T-cell (primary cell): ENCODE results near the gene ZNF385C. TPM values are rescaled to one million over a fixed set of nuclear protein-coding genes. Genes with fewer than 3 reads are reported as not detected.

Source experiments
- ATAC-seq, 4 experiments: fragments of 200-7000 bp in 3 of 4; fragments of 150-1000 bp in 1 of 4; cut with Tn5 transposase; replicated peaks in 1 of 4; 1 replicate in 3 of 4; 2 replicates in 1 of 4; pipeline ENCODE4 v1.10.0; 2021; ENCODE audit warnings: moderate library complexity in 3 of 4, mild to moderate bottlenecking in 2 of 4, moderate number of reproducible peaks in 1 of 4
- CTCF ChIA-PET, 2 donors: fragments of 300-600 bp; sonication (Branson Sonifier 250); formaldehyde crosslinking; loops; one replicate each; lab custom pipeline; 2022; ENCODE audit warnings: antibody characterized with exemption in 2 of 2; lab: Charles Lee
- POLR2A ChIA-PET, 2 donors: fragments of 300-600 bp; sonication (Branson Sonifier 250); formaldehyde crosslinking; loops; one replicate each; lab custom pipeline; 2022; ENCODE audit warnings: antibody characterized with exemption in 2 of 2; lab: Charles Lee
- DNase-seq, 35 experiments: peaks; one replicate each; pipeline versions ENCODE4 v3.0.0 to v3.0.0-alpha.2; 2013 to 2023
- H3K27ac ChIP-seq: one replicate; pipeline ENCODE4 v1.5.1; 2013; ENCODE audit warnings: low read length
- H3K27me3 ChIP-seq, 2 experiments: replicated peaks in 1 of 2; 1 replicate in 1 of 2; 2 replicates in 1 of 2; pipeline versions ENCODE4 v1.6.1 to v1.7.0; 2013; ENCODE audit warnings: low read length in 1 of 2, mixed read lengths in 1 of 2; ENCODE audit not compliant: control insufficient read depth in 2 of 2, insufficient read depth in 2 of 2; ENCODE audit errors: extremely low read depth in 1 of 2
- H3K36me3 ChIP-seq, 2 donors: 1 replicate in 1 of 2; 2 replicates in 1 of 2; pipeline versions ENCODE4 v1.6.1 to v1.7.0; 2013; ENCODE audit warnings: low read length in 1 of 2; ENCODE audit not compliant: control insufficient read depth in 2 of 2, insufficient read depth in 1 of 2; ENCODE audit errors: extremely low read depth in 1 of 2
- H3K4me1 ChIP-seq, 2 experiments: 1 replicate in 1 of 2; 2 replicates in 1 of 2; pipeline versions ENCODE4 v1.6.1 to v1.7.0; 2013; ENCODE audit warnings: low read length in 2 of 2, mixed read lengths in 1 of 2; ENCODE audit not compliant: insufficient read depth in 2 of 2, control insufficient read depth in 1 of 2; ENCODE audit errors: extremely low read depth in 1 of 2
- H3K4me3 ChIP-seq, 2 donors: 1 replicate in 1 of 2; 2 replicates in 1 of 2; pipeline versions ENCODE4 v1.5.1 to v1.7.0; 2013; ENCODE audit warnings: mild to moderate bottlenecking in 2 of 2, low read length in 1 of 2, moderate library complexity in 1 of 2; ENCODE audit not compliant: control insufficient read depth in 1 of 2; ENCODE audit errors: extremely low read depth in 1 of 2
- H3K9me3 ChIP-seq: 2 replicates; pipeline ENCODE4 v1.7.0; 2013
- H3K27ac Mint-ChIP-seq, 2 donors: one replicate each; pipeline ENCODE4 v1.8.0; 2020 to 2021; ENCODE audit warnings: mild to moderate bottlenecking in 2 of 2, mixed read lengths in 2 of 2
- H3K27me3 Mint-ChIP-seq, 2 donors: one replicate each; pipeline ENCODE4 v1.8.0; 2021 to 2022; ENCODE audit warnings: mixed read lengths in 2 of 2
- H3K36me3 Mint-ChIP-seq: one replicate; pipeline ENCODE4 v1.8.0; 2021; ENCODE audit warnings: mixed read lengths
- H3K4me1 Mint-ChIP-seq, 3 donors: one replicate each; pipeline ENCODE4 v1.8.0; 2020 to 2022; ENCODE audit warnings: mixed read lengths in 3 of 3, mild to moderate bottlenecking in 1 of 3
- H3K4me3 Mint-ChIP-seq, 3 donors: one replicate each; pipeline ENCODE4 v1.8.0; 2020 to 2022; ENCODE audit warnings: mild to moderate bottlenecking in 3 of 3, mixed read lengths in 3 of 3, moderate library complexity in 3 of 3
- H3K9me3 Mint-ChIP-seq, 3 donors: one replicate each; pipeline ENCODE4 v1.8.0; 2020 to 2022; ENCODE audit warnings: mixed read lengths in 3 of 3
- WGBS: methylation state at CpG from one replicate; pipeline ENCODE4 v1.1.5; 2013; ENCODE audit warnings: missing lambda C conversion rate; ENCODE audit not compliant: insufficient coverage; 5-methylcytosine and 5-hydroxymethylcytosine counted together
- total RNA-seq, 35 experiments: library from RNA in 6 of 35; stranded (reverse) in 6 of 35; fragments of 120-200 nt in 1 of 35; gene quantifications; one replicate each; pipeline versions ENCODE4 v1.2.1 to v1.2.4 and lab custom pipeline; 2013 to 2026

The ZNF385C gene
- total RNA-seq, 5 donors from 2014 or later (not counting 1 experiment from before 2014, with no cell fraction given) = 0.16 to 1.0 (median 0.46) TPM

DNA sequence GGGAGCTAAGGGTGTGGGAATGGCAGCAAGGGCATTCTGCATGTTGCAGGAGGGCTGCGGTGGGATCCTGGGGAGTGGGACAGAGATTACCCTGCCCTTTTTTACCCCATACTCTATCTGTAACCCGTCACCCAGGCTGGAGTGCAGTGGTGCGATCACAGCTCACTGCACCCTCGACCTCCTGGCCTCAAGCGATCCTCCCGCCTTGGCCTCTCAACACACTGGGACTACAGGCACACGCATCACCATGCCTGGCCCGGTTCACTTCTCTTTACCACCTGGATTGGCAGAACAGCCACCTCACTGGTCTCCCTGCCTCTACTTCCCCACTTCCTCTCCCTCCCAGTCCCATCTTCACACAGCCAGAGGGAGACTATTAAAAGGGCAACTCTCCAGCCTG, 9.5 kb downstream of the ZNF385C start:
- ATAC-seq (no peak), DNase-seq (no peak)
- peaks cover 5 to 19% of the 10 kb centered on the region in 2 donors for H3K27me3 Mint-ChIP-seq
- H3K27me3 ChIP-seq = peaks cover 0 to 26% of the 10 kb centered on the region in 2 experiments
- no peaks in the 10 kb centered on the region for H3K36me3 ChIP-seq
- no peaks in the 10 kb centered on the region for H3K4me1 ChIP-seq
- H3K4me3 ChIP-seq = no peak overlapping the region
- ChIA-PET CTCF (interaction anchor here in 1 of 2 donors (0.5 kb wide), 1 partner anchor 124 kb away, joined by 3 read pairs; no protein-coding TSS in a partner anchor), POLR2A (no interaction called here)
- no peaks in the 10 kb centered on the region for H3K4me1 Mint-ChIP-seq
- H3K9me3 Mint-ChIP-seq = no peaks in the 10 kb centered on the region
- H3K27ac ChIP-seq = no peak overlapping the region
- no peaks in the 10 kb centered on the region for H3K9me3 ChIP-seq
- WGBS = 85% methylated on average over 7 of the region's 8 CpGs
- no peak overlapping the region for H3K4me3 Mint-ChIP-seq
- no peak overlapping the region for H3K27ac Mint-ChIP-seq
- no peaks in the 10 kb centered on the region for H3K36me3 Mint-ChIP-seq

DNA sequence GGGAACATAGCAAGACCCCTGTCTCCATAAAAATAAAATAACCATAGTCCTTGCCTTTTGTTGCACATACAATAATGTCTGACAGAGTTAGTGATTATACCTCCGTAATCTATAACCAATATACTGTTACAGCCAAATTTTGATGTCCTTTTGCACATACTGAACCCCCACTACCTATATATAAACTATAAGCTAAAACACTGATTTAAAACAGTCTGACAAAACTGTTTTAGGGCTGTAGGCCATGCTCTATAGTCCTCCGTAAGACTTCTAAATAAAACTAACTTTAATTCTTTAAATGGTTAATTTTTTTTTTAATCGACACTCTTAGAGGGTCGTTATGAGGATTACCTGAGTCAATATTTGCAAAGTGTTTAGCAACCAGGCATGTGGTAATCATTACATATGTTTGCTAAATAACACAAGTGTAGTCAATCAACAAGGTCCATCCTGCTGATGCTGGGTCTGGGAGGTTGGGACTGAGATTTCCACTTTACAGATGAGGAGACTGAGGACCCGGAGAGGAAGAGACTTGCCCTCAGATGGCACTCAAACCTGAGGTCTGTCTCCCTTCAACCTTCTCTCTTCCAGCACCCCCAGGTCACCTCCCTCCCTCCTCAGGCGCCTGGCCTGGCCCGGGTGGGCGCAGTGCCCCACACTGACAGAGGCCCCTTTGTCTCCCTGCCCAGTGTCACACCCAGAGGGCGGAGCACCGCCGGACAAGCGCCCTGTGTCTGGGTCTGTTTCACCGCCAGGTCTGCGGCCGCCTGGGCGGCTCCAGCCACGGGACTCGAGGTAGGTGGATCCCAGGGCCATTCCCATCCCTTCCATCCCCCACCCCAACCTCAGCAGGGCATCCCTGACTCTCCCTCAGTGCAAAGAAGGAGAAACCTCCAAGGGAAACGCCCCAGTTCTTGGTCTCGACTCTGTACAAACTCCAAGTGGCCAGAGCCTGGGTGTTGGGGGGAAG, 10.3 kb downstream of the ZNF385C start:
- no peak overlapping the region for H3K27ac Mint-ChIP-seq
- 94% methylated on average over 9 of the region's 20 CpGs for WGBS
- peaks cover 5 to 18% of the 10 kb centered on the region in 2 donors for H3K27me3 Mint-ChIP-seq
- POLR2A ChIA-PET = interaction anchor here in 1 of 2 donors (1.0 kb wide), 1 partner anchor 23 kb away, joined by 5 read pairs; no protein-coding TSS in a partner anchor
- H3K4me3 ChIP-seq = no peak overlapping the region
- no peak overlapping the region for H3K27ac ChIP-seq
- no peak for ATAC-seq
- H3K4me1 ChIP-seq = no peaks in the 10 kb centered on the region
- H3K9me3 Mint-ChIP-seq = no peaks in the 10 kb centered on the region
- CTCF ChIA-PET = no interaction called here
- H3K27me3 ChIP-seq = peaks cover 0 to 26% of the 10 kb centered on the region in 2 experiments
- no peaks in the 10 kb centered on the region for H3K36me3 Mint-ChIP-seq
- no peak for DNase-seq
- no peaks in the 10 kb centered on the region for H3K4me1 Mint-ChIP-seq
- H3K4me3 Mint-ChIP-seq = no peak overlapping the region
- H3K9me3 ChIP-seq = no peaks in the 10 kb centered on the region
- no peaks in the 10 kb centered on the region for H3K36me3 ChIP-seq

DNA sequence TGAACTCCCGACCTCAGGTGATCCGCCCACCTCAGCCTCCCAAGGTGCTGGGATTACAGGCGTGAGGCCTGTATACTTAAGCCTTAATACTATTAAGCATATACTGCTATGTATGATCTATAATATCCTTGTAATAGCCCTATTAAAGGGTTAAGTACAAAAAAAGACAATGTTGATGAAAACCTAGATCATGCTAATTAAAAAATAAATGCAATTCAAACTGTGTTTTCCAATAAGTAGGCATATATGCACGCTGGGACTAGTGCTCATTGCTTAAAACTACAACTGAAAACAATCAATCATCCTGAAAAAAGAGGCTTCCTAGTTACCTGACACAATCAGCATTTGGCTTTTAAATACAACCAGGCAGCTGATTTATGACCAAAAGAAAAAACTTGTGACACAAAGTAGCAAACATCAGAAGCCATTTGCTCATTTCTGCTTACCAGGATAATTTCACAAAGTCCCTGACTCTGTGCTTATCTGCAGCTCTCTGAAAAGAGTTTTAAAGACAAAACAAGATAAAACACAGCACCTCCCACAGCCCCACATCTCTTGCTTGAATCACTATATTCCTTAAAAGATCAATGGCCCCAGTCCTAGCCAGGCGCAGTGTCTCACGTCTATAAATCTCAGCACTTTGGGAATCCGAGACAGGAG, 11.1 kb downstream of the ZNF385C start:
- WGBS = 86% methylated on average over 4 of the region's 7 CpGs
- no peaks in the 10 kb centered on the region for H3K4me1 ChIP-seq
- H3K27ac ChIP-seq = no peak overlapping the region
- Mint-ChIP-seq H3K36me3 (no peaks in the 10 kb centered on the region), H3K27ac (no peak overlapping the region), H3K4me1 (no peaks in the 10 kb centered on the region), H3K27me3 (peaks cover 5 to 17% of the 10 kb centered on the region in 2 donors), H3K9me3 (no peaks in the 10 kb centered on the region), H3K4me3 (no peak overlapping the region)
- H3K4me3 ChIP-seq = no peak overlapping the region
- H3K36me3 ChIP-seq = no peaks in the 10 kb centered on the region
- no peaks in the 10 kb centered on the region for H3K9me3 ChIP-seq
- peaks cover 0 to 30% of the 10 kb centered on the region in 2 experiments for H3K27me3 ChIP-seq
- CTCF ChIA-PET = no interaction called here
- ATAC-seq = no peak
- POLR2A ChIA-PET = interaction anchor here in 1 of 2 donors (1.0 kb wide), 1 partner anchor 22 kb away, joined by 5 read pairs; no protein-coding TSS in a partner anchor
- DNase-seq = no peak

DNA sequence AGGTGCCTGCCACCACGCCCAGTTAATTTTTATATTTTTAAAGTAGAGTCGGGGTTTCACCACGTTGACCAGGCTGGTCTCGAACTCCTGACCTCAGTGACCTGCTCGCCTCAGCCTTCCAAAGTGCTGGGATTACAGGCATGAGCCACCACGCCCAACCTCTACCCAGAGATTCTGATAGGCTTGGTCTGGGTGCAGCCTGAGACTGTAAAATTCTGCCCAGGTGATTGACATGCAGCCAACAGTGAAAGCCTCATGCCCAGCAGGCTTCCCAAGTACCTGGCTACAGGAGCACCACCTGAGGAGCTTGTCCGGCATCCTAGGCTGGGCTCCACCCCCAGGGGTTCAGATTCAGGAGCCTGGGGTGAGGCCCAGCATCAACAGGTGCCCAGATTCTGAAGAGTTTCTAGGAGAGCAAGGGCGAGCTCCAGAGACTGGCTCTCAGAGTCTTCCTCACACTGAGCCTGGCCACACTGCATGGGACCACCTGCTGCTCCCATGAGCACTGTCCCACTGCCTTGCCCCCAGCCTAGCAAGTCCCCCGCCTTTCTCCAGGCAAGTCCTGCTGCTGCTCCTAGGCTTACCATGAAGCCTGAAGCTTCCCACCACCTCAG, 16.6 kb downstream of the ZNF385C start:
- H3K36me3 Mint-ChIP-seq = no peaks in the 10 kb centered on the region
- no peaks in the 10 kb centered on the region for H3K9me3 Mint-ChIP-seq
- no peak for ATAC-seq
- POLR2A ChIA-PET = interaction anchor here in 1 of 2 donors (0.5 kb wide), 1 partner anchor 58 kb away, joined by 3 read pairs; no protein-coding TSS in a partner anchor
- H3K4me3 Mint-ChIP-seq = no peak overlapping the region
- H3K9me3 ChIP-seq = no peaks in the 10 kb centered on the region
- no peaks in the 10 kb centered on the region for H3K36me3 ChIP-seq
- WGBS = 71% methylated on average over 9 of the region's 9 CpGs
- peaks cover 0 to 24% of the 10 kb centered on the region in 2 experiments for H3K27me3 ChIP-seq
- no peak overlapping the region for H3K27ac ChIP-seq
- no peaks in the 10 kb centered on the region for H3K4me1 ChIP-seq
- no peak for DNase-seq
- H3K27me3 Mint-ChIP-seq = no peaks in the 10 kb centered on the region
- CTCF ChIA-PET = no interaction called here
- H3K4me3 ChIP-seq = no peak overlapping the region
- H3K4me1 Mint-ChIP-seq = no peaks in the 10 kb centered on the region
- H3K27ac Mint-ChIP-seq = no peak overlapping the region

DNA sequence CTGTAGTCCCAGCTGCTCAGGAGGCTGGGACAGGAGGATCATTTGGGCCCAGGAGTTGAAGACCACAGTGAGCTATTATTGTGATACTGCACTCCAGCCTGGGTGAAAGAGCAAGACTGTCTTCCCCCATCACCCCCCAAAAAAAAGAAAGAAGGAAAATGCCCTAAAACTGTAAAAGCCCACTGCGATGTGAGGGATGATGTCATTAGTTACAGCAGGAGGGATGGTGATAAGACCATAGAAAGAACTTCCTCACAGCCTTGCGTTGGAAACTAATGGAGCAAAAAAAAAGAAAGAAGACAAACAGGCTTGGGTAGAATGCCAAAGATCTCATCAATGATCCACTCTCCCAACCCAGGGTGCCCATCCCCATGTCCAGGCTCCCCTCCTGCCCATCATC, 18.7 kb downstream of the ZNF385C start:
- Histone ChIP-seq H3K27ac (no peak overlapping the region), H3K36me3 (no peaks in the 10 kb centered on the region), H3K27me3 (peaks cover 0 to 21% of the 10 kb centered on the region in 2 experiments), H3K9me3 (no peaks in the 10 kb centered on the region), H3K4me3 (no peak overlapping the region), H3K4me1 (no peaks in the 10 kb centered on the region)
- no peak overlapping the region for H3K4me3 Mint-ChIP-seq
- ChIA-PET CTCF (interaction anchor here in 1 of 2 donors (0.7 kb wide), 1 partner anchor 40 kb away, joined by 3 read pairs; no protein-coding TSS in a partner anchor), POLR2A (no interaction called here)
- DNase-seq (no peak), ATAC-seq (no peak)
- H3K4me1 Mint-ChIP-seq = no peaks in the 10 kb centered on the region
- no peaks in the 10 kb centered on the region for H3K36me3 Mint-ChIP-seq
- no peaks in the 10 kb centered on the region for H3K9me3 Mint-ChIP-seq
- no peak overlapping the region for H3K27ac Mint-ChIP-seq
- no CpG with 5 or more reads among the region's 2 CpGs for WGBS
- peaks cover 3 to 5% of the 10 kb centered on the region in 2 donors for H3K27me3 Mint-ChIP-seq
